ENCODE results near the gene RTP5.

DNA sequence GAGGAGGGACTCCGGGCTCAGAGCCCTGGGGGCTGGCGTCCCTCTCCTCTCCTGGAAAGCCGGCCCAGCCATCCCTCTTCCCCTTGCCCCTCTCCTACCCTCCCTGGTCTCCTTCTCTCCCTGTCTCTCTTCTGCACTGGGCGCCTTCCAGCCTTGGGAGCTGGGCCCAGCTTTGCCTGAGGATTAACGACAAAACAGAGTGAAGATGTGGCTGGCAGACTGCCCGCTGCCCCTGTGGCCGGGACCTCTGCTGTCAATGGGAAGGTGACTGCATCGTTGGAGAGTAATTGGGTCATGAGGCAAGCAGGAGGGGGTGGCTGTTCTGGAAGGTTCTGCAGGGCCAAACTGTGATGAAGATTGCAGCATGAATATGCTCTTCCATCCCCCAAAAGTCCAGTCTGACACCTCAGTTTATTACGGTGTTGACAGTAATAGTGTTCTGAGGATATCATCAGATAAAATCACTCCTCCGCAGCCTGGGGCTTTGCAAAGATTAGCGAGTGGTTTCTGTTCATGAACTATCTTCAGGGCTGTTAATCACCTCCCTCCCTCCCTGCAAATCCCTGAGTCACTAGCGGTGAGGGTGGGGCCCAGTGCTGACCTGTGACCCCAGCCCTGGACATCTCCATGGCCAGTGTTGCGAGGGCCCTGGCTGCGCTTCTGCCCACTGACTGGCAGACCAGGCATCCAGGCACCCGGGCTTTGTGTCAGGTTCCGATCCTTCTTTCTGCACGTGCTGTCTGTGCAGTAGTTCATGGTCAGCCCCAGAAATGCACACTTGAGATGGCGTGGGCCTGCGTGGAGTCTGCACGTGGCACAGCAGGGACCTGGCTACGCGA is 23.0 kb downstream of the RTP5 start:
- TF ChIP-seq, protein P1, sequence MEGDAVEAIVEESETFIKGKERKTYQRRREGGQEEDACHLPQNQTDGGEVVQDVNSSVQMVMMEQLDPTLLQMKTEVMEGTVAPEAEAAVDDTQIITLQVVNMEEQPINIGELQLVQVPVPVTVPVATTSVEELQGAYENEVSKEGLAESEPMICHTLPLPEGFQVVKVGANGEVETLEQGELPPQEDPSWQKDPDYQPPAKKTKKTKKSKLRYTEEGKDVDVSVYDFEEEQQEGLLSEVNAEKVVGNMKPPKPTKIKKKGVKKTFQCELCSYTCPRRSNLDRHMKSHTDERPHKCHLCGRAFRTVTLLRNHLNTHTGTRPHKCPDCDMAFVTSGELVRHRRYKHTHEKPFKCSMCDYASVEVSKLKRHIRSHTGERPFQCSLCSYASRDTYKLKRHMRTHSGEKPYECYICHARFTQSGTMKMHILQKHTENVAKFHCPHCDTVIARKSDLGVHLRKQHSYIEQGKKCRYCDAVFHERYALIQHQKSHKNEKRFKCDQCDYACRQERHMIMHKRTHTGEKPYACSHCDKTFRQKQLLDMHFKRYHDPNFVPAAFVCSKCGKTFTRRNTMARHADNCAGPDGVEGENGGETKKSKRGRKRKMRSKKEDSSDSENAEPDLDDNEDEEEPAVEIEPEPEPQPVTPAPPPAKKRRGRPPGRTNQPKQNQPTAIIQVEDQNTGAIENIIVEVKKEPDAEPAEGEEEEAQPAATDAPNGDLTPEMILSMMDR (IDR thresholded peaks at IDR 0.05; ENCODE audit: low read depth, low read length) = no peak
- TF ChIP-seq MYC (IDR thresholded peaks at IDR 0.05; ENCODE audit: low read depth, low read length) = no peak

Data from NB4 (cell line).